Activated CD4-positive, CD25-positive, alpha-beta regulatory T cell treated with anti-CD3 and anti-CD28 coated beads, Interleukin-2, amount 50 U/mL, for 16 hours (primary cell): ENCODE data around the gene SLC9A9.
"Not testable (repeated sequence)": the region's sequence is repeated elsewhere in the genome, so short reads cannot be mapped to it uniquely, and the experiment has no call there.

ENCODE experiments used
- DNase-seq: peaks from one replicate; pipeline ENCODE4 v3.0.0-alpha.2; 2020; ENCODE audit warnings: low read depth, low spot score

The SLC9A9 gene

GRCh38 chr3:143562789-143563188, 285.5 kb downstream of the SLC9A9 start:
- no peak for DNase-seq

GRCh38 chr3:143559296-143559695, 289.0 kb downstream of the SLC9A9 start:
- no peak for DNase-seq

DNA sequence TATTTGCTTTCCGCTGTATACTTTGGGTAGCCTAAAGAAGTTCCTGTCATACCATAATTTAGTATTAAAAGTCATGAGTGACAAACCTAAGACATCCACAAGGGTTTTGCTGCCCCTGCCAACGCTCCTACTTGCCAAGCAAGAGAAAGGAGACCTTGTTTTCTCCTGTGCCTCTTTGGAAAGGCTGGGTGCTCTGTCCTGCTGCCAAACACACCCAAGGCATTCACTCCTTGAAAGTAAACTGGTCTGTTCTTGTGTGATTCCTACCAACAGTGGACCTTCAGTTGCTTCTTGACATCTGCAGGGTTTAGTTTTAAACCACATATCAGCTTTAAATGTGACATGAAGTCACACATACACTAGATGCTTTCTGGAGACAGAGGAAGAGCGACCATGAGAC, 295.4 kb downstream of the SLC9A9 start:
- DNase-seq = no peak

GRCh38 chr3:143551761-143552160, 296.5 kb downstream of the SLC9A9 start:
- DNase-seq = no peak

DNA sequence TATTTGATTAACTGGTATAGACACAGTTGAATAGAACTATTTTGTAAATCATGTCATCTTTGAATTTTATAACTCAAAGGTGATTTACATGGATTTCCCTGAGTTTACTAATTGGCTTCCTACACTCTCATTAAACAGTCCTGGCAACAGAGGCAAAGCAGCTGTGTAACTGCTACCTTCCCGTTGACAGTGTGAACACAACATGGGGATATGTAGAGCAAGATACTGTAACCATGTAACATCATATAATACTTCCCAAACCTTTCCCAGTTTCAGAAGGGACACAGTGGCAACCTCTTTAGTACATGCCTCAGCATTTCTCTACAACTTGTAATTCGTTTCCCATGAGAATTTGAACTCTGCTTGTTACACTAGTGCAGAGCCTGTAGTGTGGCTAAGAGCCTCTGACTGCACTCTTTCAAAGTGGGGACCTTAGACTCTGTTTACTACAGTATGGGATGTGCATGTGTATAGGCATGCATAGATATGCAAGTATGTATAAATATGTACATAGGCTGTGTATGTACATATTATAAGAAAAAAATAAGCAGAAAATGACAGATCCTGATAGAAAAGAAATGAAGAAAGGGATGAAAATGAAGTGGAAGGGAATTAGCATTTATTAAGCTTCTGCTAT, 299.3 kb downstream of the SLC9A9 start:
- DNase-seq = no peak

DNA sequence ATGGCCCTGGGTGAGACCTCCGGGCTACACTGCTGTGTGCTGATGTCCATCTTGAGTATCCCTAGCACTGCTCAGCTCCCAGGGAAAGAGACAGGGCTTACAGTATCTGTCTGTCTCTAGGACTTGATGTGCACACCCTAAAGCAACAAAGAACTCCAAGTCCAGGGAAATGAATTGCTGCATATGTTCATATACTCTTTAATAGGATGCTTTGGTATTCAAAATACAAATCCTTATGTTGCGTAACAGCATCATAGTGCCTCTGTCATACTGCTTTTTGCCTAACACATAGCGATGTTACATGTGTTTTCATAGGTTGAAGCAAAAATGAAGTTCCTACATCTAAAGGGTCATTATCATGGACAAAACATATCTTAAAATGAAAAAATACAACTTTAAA, 299.9 kb downstream of the SLC9A9 start:
- no peak for DNase-seq

GRCh38 chr3:143538577-143538981, 309.7 kb downstream of the SLC9A9 start:
- no peak for DNase-seq

DNA sequence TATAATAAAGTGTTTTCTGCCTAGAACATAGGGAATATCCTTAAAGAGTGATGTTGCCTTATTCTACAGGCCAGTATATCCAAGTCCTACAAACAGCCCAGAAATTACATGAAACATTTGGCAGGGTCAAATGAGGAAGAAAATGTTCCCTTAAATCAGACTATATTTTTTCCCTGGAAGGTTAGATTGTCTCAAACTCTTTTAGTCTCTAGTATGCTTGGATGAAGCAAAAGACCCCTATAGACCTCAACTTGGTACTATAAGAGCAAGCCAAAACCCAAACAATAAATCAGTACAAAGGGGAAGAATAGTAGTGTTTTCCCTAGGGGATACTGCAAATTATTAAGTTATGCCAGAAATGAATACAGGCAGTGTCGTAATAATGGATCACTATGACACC, 310.2 kb downstream of the SLC9A9 start:
- DNase-seq = no peak

DNA sequence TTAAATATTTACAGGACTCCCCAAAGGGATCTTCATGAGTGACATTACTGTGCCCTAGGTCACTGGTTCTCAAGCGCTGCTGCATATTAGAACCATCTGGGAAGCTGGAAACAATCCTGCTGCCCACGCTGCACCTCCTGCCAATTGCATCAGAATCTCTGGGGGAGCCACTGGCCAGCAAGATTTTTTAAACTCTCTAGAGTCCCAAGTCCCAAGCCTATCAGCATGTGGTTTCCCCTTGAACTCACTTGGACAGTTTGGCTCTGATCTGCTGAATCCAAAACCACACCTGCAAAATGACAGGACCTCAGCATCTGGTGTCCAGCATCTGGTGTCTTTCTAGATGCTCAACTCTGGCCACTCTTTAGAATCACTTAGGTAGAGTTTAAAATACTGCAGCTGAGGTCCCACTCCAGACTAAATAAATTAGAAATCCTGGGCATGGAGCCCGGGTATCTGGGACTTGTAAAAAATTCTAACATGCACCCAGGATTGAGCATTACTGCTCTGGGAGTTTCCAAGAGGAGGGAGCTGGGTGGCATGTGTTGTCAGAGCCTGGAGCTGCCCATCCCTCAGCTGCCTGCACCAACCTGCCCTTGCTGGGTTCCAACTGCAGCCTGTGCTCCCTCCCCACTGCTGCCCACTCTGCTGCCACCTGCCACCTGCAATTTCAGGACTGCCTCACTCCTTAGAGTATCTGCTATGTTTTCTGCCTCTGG, 311.3 kb downstream of the SLC9A9 start:
- no peak for DNase-seq

GRCh38 chr3:143535994-143536784, 312.1 kb downstream of the SLC9A9 start:
- no peak for DNase-seq

- DNase-seq = no peak
These were observed 314.9 kb downstream of the SLC9A9 start for GRCh38 chr3:143533391-143533790.

- DNase-seq = no peak
These were observed 316.2 kb downstream of the SLC9A9 start for GRCh38 chr3:143532091-143532490.

DNA sequence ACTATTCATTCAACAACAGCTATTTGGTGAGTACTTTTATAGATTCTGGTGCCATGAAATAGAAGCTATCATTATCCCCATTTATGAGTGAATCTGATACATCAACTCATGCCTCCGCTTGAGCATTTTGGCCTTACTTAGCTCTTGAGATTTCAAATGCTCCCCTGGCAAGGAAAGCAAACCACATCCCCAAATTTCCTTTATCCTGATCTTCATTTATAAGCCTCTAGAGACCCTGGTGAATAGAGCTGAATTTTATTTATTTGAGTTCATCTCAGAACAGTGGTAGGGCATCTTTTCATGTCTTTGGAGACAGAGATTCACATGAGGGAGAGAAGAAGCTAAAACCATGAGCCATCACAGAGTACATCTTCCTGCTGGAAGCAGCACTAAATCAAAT, 317.2 kb downstream of the SLC9A9 start:
- no peak for DNase-seq

DNA sequence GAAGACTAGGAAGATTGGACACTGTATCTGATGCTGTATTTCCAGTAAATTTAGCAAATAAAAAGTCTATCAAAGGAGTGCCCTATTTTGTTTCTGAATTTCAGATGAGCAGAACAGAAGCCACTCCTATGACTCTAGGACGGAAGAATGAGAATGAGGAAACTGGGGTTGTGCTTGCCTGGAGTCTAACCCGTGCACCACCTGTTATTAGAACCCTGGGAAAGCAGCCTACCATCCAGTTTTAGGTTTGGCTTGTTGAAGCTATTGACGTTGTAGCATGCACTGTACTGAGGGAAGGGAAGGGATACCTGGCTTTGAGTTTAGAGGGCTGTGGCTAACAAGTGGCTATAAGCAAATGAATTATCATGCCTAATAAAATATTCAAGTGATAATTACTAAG, 318.5 kb downstream of the SLC9A9 start:
- no peak for DNase-seq

DNA sequence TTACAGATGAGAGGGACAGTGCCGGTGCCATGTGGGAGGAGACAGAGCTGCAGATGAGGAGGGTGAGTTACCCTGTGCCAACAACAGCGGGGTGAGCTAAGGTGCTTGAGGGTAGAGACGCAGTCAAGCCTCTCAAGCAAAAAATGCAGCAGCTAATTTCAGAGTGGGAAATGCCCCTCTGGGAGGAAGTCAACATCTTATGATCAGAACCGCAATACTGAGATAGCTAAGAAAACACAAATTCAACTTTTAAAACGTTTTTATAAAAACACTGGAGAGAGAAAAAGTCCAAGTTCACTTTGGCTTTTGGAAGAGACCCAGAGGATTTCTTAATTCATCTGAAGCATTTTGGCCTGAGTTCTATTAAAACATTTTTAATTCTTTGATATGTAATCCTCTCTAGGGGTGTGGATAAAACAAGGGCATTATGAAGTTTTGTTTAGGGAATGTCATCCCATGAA, 319.2 kb downstream of the SLC9A9 start:
- no peak for DNase-seq

- no peak for DNase-seq
These were observed 322.2 kb downstream of the SLC9A9 start for GRCh38 chr3:143526011-143526545.

DNA sequence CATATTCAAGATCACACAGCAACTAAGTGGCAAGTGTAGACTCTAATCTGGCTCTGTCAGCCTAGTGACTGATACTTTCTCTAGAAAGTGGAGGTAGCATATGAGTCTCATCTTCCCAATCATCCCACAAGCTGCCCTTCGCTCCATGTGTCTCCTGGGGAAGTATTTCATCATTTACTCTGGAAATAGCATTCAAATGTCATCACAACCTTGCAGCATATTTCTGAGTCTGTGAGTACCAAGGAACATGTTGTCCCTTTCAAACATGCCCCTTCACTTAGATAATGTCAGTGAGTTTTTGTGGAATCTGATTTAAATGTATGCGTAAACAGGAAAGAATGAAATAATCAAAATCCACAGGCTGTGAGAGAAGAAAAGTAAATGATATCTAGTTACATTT, 322.9 kb downstream of the SLC9A9 start:
- DNase-seq = no peak

- no peak for DNase-seq
These were observed 326.5 kb downstream of the SLC9A9 start for GRCh38 chr3:143521803-143522202.

- DNase-seq = not testable (repeated sequence)
These were observed 331.1 kb downstream of the SLC9A9 start for GRCh38 chr3:143517131-143517530.

DNA sequence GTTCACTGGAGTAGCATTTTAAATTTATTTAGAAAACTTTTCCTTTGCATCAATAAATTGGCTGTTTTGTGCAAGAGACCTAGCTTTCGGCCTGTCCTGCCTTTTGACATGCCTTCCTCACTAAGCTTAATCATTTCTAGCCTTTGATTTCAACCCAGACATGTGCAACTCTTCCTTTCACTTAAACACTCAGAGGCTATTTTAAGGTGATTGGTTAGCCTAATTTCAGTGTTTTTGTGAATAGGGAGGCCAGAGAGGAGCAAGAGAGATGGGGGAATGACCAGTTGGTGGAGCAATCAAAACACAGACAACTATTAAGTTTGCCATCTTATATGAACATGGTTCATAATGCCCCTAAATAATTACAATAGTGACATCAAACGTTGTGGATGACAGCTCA, 333.4 kb downstream of the SLC9A9 start:
- no peak for DNase-seq

DNA sequence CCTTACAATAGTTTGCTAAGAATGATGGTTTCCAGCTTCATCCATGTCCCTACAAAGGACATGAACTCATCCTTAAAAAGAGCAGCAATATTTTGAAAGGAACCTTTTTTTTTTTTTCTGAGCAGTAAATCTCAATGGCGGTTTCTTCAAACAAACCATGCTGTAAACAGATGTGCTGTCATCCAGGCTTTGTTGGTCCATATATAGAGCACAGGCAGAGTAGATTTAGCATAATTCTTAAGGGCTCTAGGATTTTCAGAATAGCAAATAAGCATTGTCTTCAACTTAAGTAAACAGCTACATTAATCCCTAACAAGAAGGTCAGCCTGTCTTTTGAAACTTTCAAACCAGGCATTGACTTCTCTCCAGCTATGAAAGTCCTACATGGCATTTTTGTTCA, 334.2 kb downstream of the SLC9A9 start:
- no peak for DNase-seq

DNA sequence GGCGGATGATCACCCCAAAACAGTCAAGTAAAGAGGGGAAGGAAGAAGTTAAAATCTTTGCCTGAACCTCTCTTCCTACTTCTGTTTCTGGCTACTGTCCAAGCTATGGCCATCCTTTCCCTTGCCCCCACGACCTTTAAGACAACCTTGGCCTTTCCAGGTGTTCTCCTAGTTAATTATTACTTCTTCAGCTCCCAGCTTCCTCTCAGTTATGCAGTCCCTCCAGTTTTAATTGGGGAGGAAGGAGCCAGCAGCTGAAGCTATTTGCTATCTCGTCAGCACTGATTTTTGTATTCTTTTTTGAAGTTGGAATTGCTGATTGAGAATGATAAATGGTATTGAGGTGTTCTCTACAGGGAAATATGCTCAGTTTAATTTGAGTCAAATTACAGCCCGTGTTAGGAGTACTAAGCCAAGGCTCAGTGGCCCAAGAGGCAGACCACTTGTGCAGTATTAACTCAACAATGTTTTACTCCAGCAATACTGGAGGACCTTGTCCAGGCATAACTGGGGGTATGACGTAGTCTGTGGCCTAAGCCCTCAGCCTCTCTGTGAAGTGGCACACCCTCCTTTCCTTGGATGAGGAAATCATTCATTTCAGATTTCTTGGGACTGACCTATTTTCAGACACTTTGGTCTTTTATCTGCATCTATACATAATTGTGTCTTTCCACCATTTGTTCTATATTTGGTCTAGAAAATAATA, 336.9 kb downstream of the SLC9A9 start:
- no peak for DNase-seq
